Osteocyte (in vitro differentiated cells): ENCODE data around the gene USP5. TPM values are rescaled to one million over a fixed set of nuclear protein-coding genes. Genes with fewer than 3 reads are reported as not detected.

Experiments
- DNase-seq: peaks from one replicate; pipeline ENCODE4 v3.0.0; 2021; ENCODE audit warnings: mixed read lengths; ENCODE audit not compliant: unreplicated experiment; ENCODE audit errors: extremely low spot score
- H3K27ac Mint-ChIP-seq: one replicate; pipeline ENCODE4 v1.8.0; 2021; ENCODE audit warnings: mild to moderate bottlenecking, mixed read lengths; ENCODE audit not compliant: unreplicated experiment
- H3K27me3 Mint-ChIP-seq: one replicate; pipeline ENCODE4 v1.8.0; 2021; ENCODE audit warnings: mixed read lengths; ENCODE audit not compliant: unreplicated experiment
- H3K36me3 Mint-ChIP-seq: one replicate; pipeline ENCODE4 v1.8.0; 2021; ENCODE audit warnings: mixed read lengths; ENCODE audit not compliant: unreplicated experiment
- H3K4me1 Mint-ChIP-seq: one replicate; pipeline ENCODE4 v1.8.0; 2021; ENCODE audit warnings: mixed read lengths; ENCODE audit not compliant: unreplicated experiment
- H3K4me3 Mint-ChIP-seq: one replicate; pipeline ENCODE4 v1.8.0; 2021; ENCODE audit warnings: mild to moderate bottlenecking, moderate library complexity, mixed read lengths; ENCODE audit not compliant: unreplicated experiment
- H3K9me3 Mint-ChIP-seq: one replicate; pipeline ENCODE4 v1.8.0; 2021; ENCODE audit warnings: mixed read lengths; ENCODE audit not compliant: unreplicated experiment
- total RNA-seq: library from RNA; stranded (reverse); gene quantifications from 2 replicates; pipeline ENCODE4 v1.2.1, GENCODE V29; 2021
- TF ChIP-seq, protein P1 (sequence below): fragments of 200-600 bp; sonication (generic); IDR thresholded peaks from 2 replicates; pipeline ENCODE4 v1.5.0; 2021; ENCODE audit warnings: antibody characterized with exemption, mild to moderate bottlenecking, moderate library complexity

USP5 gene
- total RNA-seq, 1 donor from 2014 or later, result 114 TPM

GRCh38 chr12:6840330-6840729 is 11.6 kb upstream of the USP5 start:
- Mint-ChIP-seq H3K9me3 (no peaks in the 10 kb centered on the region), H3K27ac (no peak overlapping the region), H3K4me3 (no peak overlapping the region), H3K27me3 (no peaks in the 10 kb centered on the region), H3K36me3 (peaks cover 14% of the 10 kb centered on the region), H3K4me1 (no peaks in the 10 kb centered on the region)
- DNase-seq, result no peak
- TF ChIP-seq, protein P1, sequence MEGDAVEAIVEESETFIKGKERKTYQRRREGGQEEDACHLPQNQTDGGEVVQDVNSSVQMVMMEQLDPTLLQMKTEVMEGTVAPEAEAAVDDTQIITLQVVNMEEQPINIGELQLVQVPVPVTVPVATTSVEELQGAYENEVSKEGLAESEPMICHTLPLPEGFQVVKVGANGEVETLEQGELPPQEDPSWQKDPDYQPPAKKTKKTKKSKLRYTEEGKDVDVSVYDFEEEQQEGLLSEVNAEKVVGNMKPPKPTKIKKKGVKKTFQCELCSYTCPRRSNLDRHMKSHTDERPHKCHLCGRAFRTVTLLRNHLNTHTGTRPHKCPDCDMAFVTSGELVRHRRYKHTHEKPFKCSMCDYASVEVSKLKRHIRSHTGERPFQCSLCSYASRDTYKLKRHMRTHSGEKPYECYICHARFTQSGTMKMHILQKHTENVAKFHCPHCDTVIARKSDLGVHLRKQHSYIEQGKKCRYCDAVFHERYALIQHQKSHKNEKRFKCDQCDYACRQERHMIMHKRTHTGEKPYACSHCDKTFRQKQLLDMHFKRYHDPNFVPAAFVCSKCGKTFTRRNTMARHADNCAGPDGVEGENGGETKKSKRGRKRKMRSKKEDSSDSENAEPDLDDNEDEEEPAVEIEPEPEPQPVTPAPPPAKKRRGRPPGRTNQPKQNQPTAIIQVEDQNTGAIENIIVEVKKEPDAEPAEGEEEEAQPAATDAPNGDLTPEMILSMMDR, result no peak

GRCh38 chr12:6840761-6841515 is 11.0 kb upstream of the USP5 start, which contains the start of gene GNB3:
Gene GNB3, plus strand, starts transcription at chr12:6840925. Its CDS starts 363 bp downstream, at chr12:6841288.
- TF ChIP-seq, protein P1, result no peak
- H3K4me1 Mint-ChIP-seq, result no peaks in the 10 kb centered on the region
- no peak within 1 kb of the TSS for H3K4me3 Mint-ChIP-seq
- no peak for DNase-seq
- no peaks in the 10 kb centered on the region for H3K9me3 Mint-ChIP-seq
- H3K36me3 Mint-ChIP-seq, result peaks cover 14% of the 10 kb centered on the region
- H3K27ac Mint-ChIP-seq, result no peak within 1 kb of the TSS
- H3K27me3 Mint-ChIP-seq, result no peaks in the 10 kb centered on the region

DNA sequence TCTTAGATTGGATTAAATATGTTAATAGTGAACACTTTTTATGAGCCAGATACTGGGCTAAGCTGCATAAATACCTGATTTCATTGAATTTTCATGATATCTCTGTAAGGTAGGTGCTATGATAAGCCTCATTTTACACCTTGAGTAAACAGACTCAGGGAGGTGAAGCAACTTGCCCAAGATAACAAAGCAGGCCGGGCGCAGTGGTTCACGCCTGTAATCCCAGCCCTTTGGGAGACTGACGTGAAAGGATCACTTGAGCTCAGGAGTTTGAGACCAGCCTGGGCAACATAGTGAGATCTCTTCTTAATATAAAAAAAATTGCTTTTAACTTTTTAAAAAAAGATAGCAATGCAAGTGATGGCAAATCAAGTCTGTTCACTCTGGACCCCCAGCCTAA is 9.9 kb upstream of the USP5 start:
- Mint-ChIP-seq H3K36me3 (peaks cover 18% of the 10 kb centered on the region), H3K4me1 (no peaks in the 10 kb centered on the region), H3K27ac (no peak overlapping the region), H3K9me3 (no peaks in the 10 kb centered on the region), H3K4me3 (no peak overlapping the region), H3K27me3 (no peaks in the 10 kb centered on the region)
- TF ChIP-seq, protein P1, result no peak
- DNase-seq, result no peak

- Mint-ChIP-seq H3K27ac (no peak overlapping the region), H3K27me3 (no peaks in the 10 kb centered on the region), H3K36me3 (peaks cover 24% of the 10 kb centered on the region), H3K4me3 (no peak overlapping the region), H3K9me3 (no peaks in the 10 kb centered on the region), H3K4me1 (no peaks in the 10 kb centered on the region)
- DNase-seq, result no peak
- TF ChIP-seq, protein P1, result no peak
These were observed 8.6 kb upstream of the USP5 start for GRCh38 chr12:6843118-6843902.

DNA sequence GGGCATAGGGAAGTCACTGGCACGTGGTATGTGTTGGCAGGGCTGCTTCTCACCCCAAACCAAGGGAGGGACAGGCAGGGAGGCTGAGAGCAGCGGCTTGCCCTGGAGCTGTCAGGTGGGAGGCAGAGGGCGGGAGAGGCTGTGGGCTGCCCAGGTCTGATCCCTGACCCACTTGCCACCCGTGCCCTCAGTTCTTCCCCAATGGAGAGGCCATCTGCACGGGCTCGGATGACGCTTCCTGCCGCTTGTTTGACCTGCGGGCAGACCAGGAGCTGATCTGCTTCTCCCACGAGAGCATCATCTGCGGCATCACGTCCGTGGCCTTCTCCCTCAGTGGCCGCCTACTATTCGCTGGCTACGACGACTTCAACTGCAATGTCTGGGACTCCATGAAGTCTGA is 6.6 kb upstream of the USP5 start:
- Mint-ChIP-seq H3K27me3 (no peaks in the 10 kb centered on the region), H3K9me3 (no peaks in the 10 kb centered on the region), H3K36me3 (peaks cover 24% of the 10 kb centered on the region), H3K27ac (no peak overlapping the region), H3K4me3 (no peak overlapping the region), H3K4me1 (peaks cover 9% of the 10 kb centered on the region)
- TF ChIP-seq, protein P1, result no peak
- DNase-seq, result no peak
